ENCODE results near the gene HACD3.
A peak's percentile ranks its signal among the peaks of the same experiment; 100 is the strongest.
"Not testable (repeated sequence)": the region's sequence is repeated elsewhere in the genome, so short reads cannot be mapped to it uniquely, and the experiment has no call there.

HACD3 gene

DNA sequence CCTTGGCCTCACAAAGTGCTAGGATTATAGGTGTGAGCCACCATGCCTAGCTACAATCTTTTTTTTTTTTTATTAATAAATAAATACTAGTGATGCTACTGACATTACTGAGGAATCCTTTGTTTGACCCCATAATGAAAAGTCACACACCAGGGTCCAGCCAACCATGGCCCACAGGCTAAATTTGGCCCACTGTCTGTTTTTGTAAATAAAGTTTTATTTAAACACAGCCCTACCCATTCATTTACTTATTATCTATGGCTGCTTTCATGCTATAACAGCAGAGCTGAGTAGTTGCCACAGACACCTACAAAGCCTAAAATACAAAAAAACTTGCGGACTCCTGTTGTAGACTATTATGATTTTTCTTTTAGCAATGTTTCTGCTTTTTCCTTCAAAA is 73.3 kb downstream of the HACD3 start:
- DNase-seq, result no peak

DNA sequence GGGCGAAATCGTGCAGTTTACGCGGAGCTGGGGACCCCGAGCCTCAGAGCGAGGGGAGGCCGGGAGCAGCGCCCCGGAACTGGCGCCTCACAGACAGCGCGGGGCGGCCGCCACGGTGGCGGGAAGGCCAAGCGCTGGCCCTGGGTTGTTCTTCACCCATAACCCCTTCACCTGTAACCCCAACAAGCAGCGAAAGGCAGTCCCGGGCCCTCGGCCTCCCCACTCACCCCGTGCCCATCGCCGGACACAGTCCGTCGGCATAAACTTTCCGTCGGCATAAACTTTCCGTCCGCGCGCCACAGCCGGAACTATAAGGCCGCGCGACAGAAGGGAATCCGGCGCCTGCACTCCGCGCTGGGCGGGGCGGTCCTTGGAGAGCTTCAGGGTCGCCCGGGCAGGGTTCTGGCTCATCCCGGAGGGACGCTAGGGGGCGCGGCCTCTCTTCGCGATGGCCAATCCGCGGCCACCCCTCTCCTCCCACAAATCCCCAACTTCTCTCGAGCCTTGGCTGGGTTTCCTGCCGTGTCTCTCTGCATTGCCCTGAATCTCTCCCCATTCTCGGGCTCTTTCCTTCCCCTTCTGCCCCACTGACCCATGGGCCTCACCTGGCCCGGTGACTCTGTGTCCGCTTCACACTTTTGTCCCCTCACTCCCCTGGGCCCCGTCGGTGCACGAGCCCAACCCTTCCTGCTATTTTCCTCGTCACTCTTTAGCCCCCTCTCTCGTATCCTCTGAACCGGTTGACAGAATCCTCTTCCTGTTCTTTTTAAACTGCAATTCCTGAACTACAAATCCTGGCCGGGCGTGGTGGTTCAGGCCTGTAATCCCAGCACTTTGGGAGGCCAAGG is 80.8 kb downstream of the HACD3 start, which contains the start of gene INTS14:
Gene INTS14, minus strand, starts transcription at position 261 of the 848 bp plus-strand sequence. CDS start 3,751 bp downstream, outside the sequence.
- DNase-seq, result peak; percentile 97

DNA sequence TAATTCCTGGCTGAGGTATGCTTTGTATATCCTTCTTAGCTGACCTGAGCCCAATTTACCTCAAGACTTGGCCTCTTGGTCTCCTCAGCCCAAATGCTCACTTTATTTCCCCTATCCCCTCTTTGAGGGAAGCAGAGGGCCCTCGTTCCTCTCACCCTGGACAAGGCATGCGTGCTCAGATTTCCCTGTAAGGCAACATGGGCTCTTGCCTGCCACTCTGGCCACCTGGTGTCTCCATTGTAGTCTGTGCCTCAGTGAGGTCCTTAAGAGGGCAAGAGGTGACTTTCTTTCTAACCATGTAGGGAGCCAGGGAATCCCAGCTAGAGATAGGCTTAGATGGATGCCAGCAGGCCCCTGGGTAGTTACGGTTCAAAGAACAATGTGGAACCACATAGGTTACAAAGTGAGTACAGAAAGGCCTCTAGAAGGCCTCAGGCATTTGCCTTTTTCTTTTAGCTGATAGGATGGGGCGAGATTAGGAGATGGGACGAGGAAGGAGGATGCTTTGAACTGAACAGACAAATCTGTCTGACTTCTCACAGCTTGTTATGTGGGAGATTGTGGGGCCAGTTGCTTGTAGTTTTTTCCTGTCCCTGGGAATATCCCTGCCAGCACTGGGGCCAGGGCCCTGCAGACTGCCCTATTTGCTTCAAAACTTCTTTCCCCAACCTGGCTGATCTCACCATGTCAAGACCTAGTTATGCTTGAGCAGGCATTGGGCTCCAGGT is 81.8 kb downstream of the HACD3 start:
- no peak for DNase-seq

DNA sequence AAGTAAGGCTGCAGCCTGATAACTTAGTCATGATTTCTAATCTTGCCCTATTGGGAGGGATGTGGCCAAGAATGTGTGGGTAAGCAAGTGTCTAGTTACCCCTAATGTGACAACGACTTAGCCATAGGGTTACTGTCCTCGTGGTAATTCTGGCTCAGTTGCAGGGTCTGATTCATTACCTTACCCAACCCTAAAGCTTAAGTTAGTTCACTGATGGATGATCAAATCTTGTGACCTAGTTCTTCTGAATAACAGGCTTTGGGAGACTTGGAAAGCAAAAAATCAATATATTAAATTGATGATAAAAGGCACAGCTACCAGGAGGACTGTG is 82.3 kb downstream of the HACD3 start:
- peak; percentile 14 for DNase-seq

DNA sequence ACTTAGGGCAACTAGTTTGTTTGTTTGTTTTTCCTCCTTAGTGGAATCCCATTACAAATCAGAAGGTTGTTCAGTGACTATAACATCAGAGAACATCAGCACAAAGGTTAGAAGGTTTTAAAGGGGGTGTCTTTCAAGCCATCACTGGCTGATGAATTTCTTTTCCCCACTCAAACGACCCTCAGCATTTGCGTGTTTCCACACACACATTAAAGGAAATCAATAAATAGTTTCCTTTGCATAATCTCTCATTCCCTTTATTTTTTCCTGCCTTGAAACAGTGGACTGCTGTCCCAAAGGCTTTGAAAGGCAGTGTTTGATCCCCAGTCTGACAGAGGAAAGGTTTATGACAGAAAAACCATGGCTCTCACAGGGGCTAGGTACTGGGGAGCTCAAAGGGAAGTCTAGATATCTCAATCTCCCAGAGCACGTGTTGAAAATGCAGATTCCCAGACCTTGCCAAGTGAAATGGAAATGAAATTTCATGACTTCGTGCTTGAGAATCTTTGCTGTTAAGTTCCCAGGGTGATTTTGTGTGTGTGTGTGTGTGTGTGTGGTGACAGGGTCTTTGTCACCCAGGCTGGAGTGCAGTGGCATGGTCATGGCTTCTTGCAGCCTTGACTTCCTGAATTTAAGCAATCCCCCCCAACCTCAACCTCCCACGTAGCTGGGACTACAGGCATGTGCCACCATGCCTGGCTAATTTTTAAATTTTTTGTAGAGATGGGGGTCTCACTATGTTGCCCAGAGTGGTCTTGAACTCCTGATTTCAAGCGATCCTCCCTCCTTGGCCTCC is 82.9 kb downstream of the HACD3 start:
- no peak for DNase-seq

DNA sequence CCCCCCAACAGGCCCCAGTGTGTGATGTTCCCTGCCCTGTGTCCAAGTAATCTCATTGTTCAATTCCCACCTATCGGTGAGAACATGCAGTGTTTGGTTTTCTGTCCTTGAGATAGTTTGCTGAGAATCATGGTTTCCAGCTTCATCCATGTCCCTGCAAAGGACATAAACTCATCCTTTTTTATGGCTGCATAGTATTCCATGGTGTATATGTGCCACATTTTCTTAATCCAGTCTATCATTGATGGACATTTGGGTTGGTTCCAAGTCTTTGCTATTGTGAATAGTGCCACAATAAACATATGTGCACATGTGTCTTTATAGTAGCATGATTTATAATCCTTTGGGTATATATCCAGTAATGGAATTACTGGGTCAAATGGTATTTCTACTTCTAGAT is 85.6 kb downstream of the HACD3 start:
- DNase-seq, result not testable (repeated sequence)

DNA sequence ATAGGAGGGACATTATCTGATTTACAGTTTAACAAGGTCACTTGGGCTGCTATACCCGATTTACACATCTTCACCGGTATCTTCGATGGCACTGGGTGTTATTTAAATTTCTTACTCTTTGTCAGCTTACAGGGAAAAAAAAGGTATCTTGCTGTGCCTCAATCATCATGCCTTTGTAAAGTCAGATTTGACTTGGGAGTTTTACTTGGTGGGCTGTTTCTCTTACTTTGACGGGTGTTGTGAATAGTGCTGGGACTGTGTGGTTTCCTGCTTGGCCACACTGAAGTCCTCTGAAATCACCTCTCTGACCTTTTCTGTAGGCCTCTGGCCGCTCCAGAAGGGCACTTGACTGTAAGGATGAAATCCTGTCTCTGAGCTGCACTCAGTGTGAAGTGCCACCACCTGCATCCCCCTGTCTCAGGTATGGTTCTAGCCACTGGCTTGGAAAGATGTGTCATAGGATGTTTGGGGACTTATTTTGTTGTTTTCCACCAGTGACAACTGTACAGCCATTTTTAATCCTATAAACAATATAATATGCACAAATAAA is 88.4 kb downstream of the HACD3 start:
- DNase-seq, result no peak

DNA sequence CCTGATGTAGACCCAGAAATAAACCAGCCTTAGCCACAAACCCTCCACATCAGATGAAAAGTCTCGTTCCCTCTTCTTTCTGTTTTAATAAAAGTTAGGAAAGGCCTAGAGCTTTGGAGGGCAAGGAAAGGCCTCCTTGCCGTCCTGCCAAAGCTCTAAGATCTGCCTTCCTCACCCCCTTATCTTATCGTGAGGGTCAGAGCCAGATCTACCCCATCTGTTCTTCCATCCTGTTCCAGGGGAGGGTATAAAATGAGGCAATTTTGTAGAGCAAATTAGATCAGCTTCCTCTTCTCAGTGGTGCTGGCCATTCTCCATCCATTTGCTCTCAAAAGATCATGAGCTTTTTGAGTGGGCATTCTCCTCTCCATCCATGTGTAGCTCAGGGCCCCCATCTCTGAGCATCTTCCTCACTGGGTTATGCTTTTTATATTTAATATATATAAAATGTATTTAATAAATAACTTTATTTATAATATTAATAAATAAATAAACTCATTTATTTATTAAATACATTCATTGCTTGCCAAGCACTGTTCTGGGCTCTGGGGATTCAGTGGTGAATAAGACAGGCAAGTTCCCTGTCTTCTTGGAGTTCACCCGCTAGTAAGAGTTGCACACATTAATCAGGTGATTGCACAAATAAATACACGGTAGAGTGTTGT is 89.5 kb downstream of the HACD3 start:
- no peak for DNase-seq

DNA sequence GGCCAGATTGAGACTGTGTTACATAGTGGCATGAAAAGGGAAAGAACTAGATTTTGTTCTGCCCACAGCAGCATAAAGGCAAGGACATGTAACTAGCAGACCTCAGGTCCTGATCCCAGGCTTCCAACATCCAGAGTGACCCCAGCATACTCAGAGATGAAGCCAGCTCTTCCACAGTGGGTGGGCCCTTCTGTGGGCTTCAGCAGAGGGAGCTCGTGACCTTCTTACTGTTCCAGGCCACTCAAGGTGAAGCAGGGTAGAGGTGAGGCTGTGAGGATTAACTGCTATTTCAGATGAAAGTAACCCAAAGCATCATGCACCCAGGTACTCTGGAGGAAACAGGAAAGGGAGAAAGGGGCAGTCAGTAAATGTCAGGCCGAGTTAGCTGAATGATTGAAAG is 90.6 kb downstream of the HACD3 start:
- DNase-seq, result no peak

DNA sequence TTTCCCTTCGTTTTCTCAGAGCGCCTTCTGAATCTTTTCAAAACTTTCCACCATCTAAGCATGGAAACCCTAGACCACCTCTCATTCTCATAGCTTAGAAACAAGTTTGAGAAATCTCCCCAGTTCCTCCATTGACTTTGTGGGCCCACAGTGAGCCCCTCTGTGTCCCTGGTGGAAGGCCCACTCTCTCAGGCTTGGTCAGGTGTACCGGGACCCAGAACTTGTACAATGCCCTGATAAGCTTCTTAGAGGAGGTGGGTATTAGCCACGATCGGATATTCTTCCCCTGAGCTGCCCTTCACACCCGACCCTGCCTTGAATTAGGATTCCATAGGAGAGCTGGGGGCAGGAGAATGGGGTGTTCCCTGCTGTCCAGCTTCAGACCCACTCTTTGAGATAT is 91.4 kb downstream of the HACD3 start, which contains the start of gene SLC24A1:
Gene SLC24A1, plus strand, starts transcription at position 301 of the 400 bp plus-strand sequence. CDS start 2,143 bp downstream, outside the sequence.
- DNase-seq, result no peak

DNA sequence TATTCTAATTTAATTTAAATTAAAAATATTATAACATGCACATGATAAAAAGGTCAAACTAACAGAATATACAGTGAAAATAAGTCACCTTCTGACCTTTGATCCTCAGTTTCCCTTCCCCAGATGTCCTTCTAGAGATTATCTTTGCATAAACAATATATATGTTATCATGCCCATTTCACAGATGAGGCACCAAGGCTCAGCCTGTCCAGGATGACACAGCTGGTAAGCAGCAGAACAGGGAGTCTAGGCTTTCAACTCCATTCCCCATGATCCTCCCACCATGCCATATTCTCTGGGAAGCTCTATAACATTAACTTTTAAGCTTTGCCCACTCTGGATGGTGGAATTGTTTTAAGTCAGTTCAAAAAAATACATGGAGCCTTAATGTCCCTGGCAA is 92.8 kb downstream of the HACD3 start:
- DNase-seq, result no peak

DNA sequence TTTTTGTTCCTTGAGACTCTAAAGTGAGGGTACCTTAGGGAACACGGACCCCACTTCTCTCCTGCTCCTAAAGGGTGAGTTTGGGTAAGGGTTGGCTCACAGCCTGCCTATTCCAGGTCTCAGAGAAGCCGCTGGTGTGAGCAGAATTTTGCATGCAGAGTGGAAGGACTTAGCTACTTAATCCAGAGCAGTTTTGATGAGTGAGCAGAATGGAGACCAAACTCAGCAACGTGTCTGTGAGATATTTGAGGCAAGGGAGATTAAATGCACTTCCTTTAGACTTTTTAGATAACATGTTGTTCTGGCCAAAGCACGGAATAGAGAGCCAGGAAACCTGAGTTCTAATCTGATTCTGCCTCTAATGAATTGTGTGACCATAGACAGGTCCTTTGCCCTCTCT is 96.6 kb downstream of the HACD3 start:
- no peak for DNase-seq

Measured in activated CD4-positive, alpha-beta T cell treated with anti-CD3 and anti-CD28 coated beads, Interleukin-2, amount 50 U/mL, for 16 hours (primary cell).